GM23338 (cell line): ENCODE data around the gene YPEL4. TPM values are rescaled to one million over a fixed set of nuclear protein-coding genes. Genes with fewer than 3 reads are reported as not detected.

ENCODE experiments used
- ATAC-seq: fragments of 200-7000 bp; cut with Tn5 transposase; 3 replicates; pipeline ENCODE4 v1.9.1; 2020
- DNase-seq: peaks from one replicate; pipeline ENCODE4 v3.0.0-alpha.2; 2015; ENCODE audit warnings: low spot score
- H2AFZ ChIP-seq: fragments of 200-600 bp; sonication (generic); 2 replicates; pipeline ENCODE4 v1.8.0; 2016; ENCODE audit warnings: antibody characterized with exemption, mild to moderate bottlenecking, moderate library complexity
- H3F3A ChIP-seq: fragments of 200-600 bp; sonication (generic); replicated peaks from 2 replicates; pipeline ENCODE4 v1.8.0; 2017; ENCODE audit warnings: antibody characterized with exemption, mixed run types, low read depth
- H3K27ac ChIP-seq: fragments of 200-600 bp; sonication (generic); 2 replicates; pipeline ENCODE4 v1.6.1; 2016; ENCODE audit warnings: low read depth
- H3K27me3 ChIP-seq: fragments of 200-600 bp; sonication (generic); 2 replicates; pipeline ENCODE4 v1.8.0; 2016; ENCODE audit warnings: mild to moderate bottlenecking, mixed run types, moderate library complexity; ENCODE audit not compliant: insufficient read depth
- H3K36me3 ChIP-seq: fragments of 200-600 bp; sonication (generic); 2 replicates; pipeline ENCODE4 v1.8.0; 2016; ENCODE audit warnings: mild to moderate bottlenecking; ENCODE audit not compliant: insufficient read depth
- H3K4me1 ChIP-seq: fragments of 200-600 bp; sonication (generic); 2 replicates; pipeline ENCODE4 v1.8.0; 2016; ENCODE audit warnings: mild to moderate bottlenecking, moderate library complexity; ENCODE audit not compliant: insufficient read depth
- H3K4me2 ChIP-seq: fragments of 200-600 bp; sonication (generic); 2 replicates; pipeline ENCODE4 v1.7.1; 2017; ENCODE audit warnings: mixed run types
- H3K4me3 ChIP-seq: fragments of 200-600 bp; sonication (generic); 2 replicates; pipeline ENCODE4 v1.6.1; 2016; ENCODE audit warnings: mixed run types
- H3K79me2 ChIP-seq: fragments of 200-600 bp; sonication (generic); replicated peaks from 2 replicates; pipeline ENCODE4 v1.8.0; 2017; ENCODE audit warnings: mild to moderate bottlenecking; ENCODE audit not compliant: insufficient read depth
- H3K9me2 ChIP-seq: fragments of 200-600 bp; sonication (generic); 2 replicates; pipeline ENCODE4 v1.8.0; 2017; ENCODE audit not compliant: insufficient read depth
- H4K20me1 ChIP-seq: fragments of 200-600 bp; sonication (generic); replicated peaks from 2 replicates; pipeline ENCODE4 v1.8.0; 2017; ENCODE audit warnings: mild to moderate bottlenecking; ENCODE audit not compliant: insufficient read depth
- H3K27ac Mint-ChIP-seq: 2 replicates; pipeline ENCODE4 v1.8.0; 2020; ENCODE audit warnings: inconsistent platforms, mild to moderate bottlenecking, moderate library complexity, mixed read lengths
- H3K27me3 Mint-ChIP-seq: 3 replicates; pipeline ENCODE4 v1.8.0; 2022; ENCODE audit warnings: low read depth, mild to moderate bottlenecking, moderate library complexity, mixed read lengths, inconsistent platforms; ENCODE audit not compliant: insufficient read depth, poor library complexity
- H3K36me3 Mint-ChIP-seq: 3 replicates; pipeline ENCODE4 v1.8.0; 2021; ENCODE audit warnings: low read depth, mild to moderate bottlenecking, inconsistent platforms, moderate library complexity, mixed read lengths
- H3K4me1 Mint-ChIP-seq: 3 replicates; pipeline ENCODE4 v1.8.0; 2020; ENCODE audit warnings: mild to moderate bottlenecking, inconsistent platforms, mixed read lengths
- H3K4me3 Mint-ChIP-seq: 3 replicates; pipeline ENCODE4 v1.8.0; 2021; ENCODE audit warnings: moderate library complexity, mild to moderate bottlenecking, inconsistent platforms, mixed read lengths
- H3K9me3 Mint-ChIP-seq: 3 replicates; pipeline ENCODE4 v1.8.0; 2020; ENCODE audit warnings: moderate library complexity, mild to moderate bottlenecking, inconsistent platforms, mixed read lengths
- EZH2 ChIP-seq: fragments of 200-600 bp; sonication (generic); IDR thresholded peaks from one replicate; pipeline ENCODE4 v1.8.0; 2017; ENCODE audit warnings: antibody characterized with exemption, mild to moderate bottlenecking, low read depth; ENCODE audit not compliant: unreplicated experiment
- JUNB ChIP-seq: IDR thresholded peaks from one replicate; pipeline ENCODE4 v1.6.1; 2016; ENCODE audit warnings: antibody characterized with exemption; ENCODE audit not compliant: unreplicated experiment
- NANOG ChIP-seq: IDR thresholded peaks from 2 replicates; pipeline ENCODE4 v1.6.1; 2016; ENCODE audit warnings: antibody characterized with exemption, borderline replicate concordance
- polyA plus RNA-seq: library from polyadenylated mRNA; unstranded; fragments of >200 nt; fragmentation: Nextera tagmentation; extraction: Ambion mirVana; gene quantifications from 2 replicates; pipeline ENCODE4 v1.2.1, GENCODE V29; 2016
- total RNA-seq: library from RNA; depleted of rRNA; stranded (reverse); fragments of >200 nt; shearing (Covaris generic); gene quantifications from 2 replicates; pipeline ENCODE4 v1.2.3, GENCODE V29; 2014
- TF ChIP-seq, protein P1 (sequence below): IDR thresholded peaks from 2 replicates; pipeline ENCODE4 v1.6.1; 2016; ENCODE audit warnings: antibody characterized with exemption
- TF ChIP-seq, protein P2 (sequence below), 2 experiments: fragments of 200-600 bp in 1 of 2; sonication (generic) in 1 of 2; conservative IDR thresholded peaks; 2 replicates each; pipeline versions ENCODE4 v1.5.1 to v1.6.1; 2016 to 2017; ENCODE audit warnings: antibody characterized with exemption in 2 of 2, low read depth in 2 of 2, mild to moderate bottlenecking in 2 of 2, moderate library complexity in 1 of 2
- TF ChIP-seq, protein P3 (sequence below): fragments of 250-450 bp; sonication (Bioruptor Pico); IDR thresholded peaks from 2 replicates; pipeline ENCODE4 v1.5.0; 2020; ENCODE audit warnings: mild to moderate bottlenecking, moderate library complexity

Gene YPEL4
- total and polyA plus RNA-seq, 2 experiments from 2014 or later, result 1.1 TPM; not detected in 1

DNA sequence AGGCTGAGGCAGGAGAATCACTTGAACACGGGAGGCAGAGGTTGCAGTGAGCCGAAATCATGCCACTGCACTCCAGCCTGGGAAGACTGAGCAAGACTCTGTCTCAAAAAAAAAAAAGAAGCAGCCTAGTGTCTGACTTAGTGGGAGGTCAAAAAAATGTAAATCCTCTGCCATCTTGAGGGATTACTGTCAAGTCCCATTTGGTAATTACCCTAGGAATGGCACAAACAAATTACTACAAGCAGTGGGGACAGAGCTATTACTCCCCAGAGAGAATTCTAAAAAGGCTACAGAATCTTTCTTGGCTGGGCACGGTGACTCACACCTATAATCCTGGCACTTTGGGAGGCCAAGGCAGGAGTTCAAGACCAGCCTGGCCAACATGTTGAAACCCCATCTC lies 48.4 kb downstream of the YPEL4 start:
- Histone ChIP-seq H3F3A (peaks cover 11% of the 10 kb centered on the region; the same call in 1 of the 2 replicates), H4K20me1 (no peaks in the 10 kb centered on the region), H3K4me3 (no peak overlapping the region), H2AFZ (no peak overlapping the region), H3K27me3 (no peaks in the 10 kb centered on the region), H3K79me2 (0 out of 2 replicates have a peak, but pooled peaks cover 3% of the 10 kb centered on the region), H3K27ac (no peak overlapping the region), H3K36me3 (0 out of 2 replicates have a peak, but pooled peaks cover 2% of the 10 kb centered on the region), H3K9me2 (no peaks in the 10 kb centered on the region), H3K4me2 (no peak overlapping the region), H3K4me1 (peaks cover 11% of the 10 kb centered on the region)
- DNase-seq (no peak), ATAC-seq (no peak)
- Mint-ChIP-seq H3K9me3 (no peaks in the 10 kb centered on the region), H3K4me3 (no peak overlapping the region), H3K36me3 (peaks cover 32% of the 10 kb centered on the region), H3K4me1 (peaks cover 26% of the 10 kb centered on the region), H3K27ac (no peak overlapping the region), H3K27me3 (peaks cover 18% of the 10 kb centered on the region)
- no peak for TF ChIP-seq NANOG
- TF ChIP-seq, protein P1, sequence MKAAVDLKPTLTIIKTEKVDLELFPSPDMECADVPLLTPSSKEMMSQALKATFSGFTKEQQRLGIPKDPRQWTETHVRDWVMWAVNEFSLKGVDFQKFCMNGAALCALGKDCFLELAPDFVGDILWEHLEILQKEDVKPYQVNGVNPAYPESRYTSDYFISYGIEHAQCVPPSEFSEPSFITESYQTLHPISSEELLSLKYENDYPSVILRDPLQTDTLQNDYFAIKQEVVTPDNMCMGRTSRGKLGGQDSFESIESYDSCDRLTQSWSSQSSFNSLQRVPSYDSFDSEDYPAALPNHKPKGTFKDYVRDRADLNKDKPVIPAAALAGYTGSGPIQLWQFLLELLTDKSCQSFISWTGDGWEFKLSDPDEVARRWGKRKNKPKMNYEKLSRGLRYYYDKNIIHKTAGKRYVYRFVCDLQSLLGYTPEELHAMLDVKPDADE, result no peak

DNA sequence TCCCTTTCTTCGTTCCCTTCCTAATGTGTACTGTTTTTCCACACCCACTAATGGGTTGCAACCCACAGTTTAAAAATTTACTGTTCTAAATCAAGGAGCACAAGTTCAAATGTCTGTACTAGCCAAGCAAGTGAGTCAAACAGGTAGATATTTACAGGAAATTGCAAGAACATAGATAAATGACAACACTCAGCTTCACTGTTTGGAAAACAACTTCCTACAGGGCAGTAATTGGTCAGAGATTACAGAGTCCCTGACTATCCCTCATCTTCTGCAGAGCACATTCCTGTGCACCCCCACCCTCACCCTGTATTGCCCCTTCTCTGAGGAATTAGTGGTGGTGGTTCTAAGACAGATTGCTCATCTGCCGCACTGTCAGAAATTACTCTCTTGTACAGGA lies 50.3 kb downstream of the YPEL4 start:
- Histone ChIP-seq H3K79me2 (0 out of 2 replicates have a peak, but pooled peaks cover 3% of the 10 kb centered on the region), H3K36me3 (no peaks in the 10 kb centered on the region), H3F3A (peaks cover 17% of the 10 kb centered on the region; the same call in 1 of the 2 replicates), H3K4me2 (peak overlapping the region; percentile 93), H3K4me3 (peak overlapping the region; percentile 64), H3K4me1 (peaks cover 11% of the 10 kb centered on the region), H3K27me3 (no peaks in the 10 kb centered on the region), H3K9me2 (no peaks in the 10 kb centered on the region), H4K20me1 (no peaks in the 10 kb centered on the region), H2AFZ (no peak overlapping the region), H3K27ac (0 out of 2 replicates have a peak overlapping the region, but pooled peaks have one; percentile 39)
- peaks cover 18% of the 10 kb centered on the region for H3K27me3 Mint-ChIP-seq
- ATAC-seq (no peak), DNase-seq (no peak)
- peak overlapping the region; percentile 81 for H3K4me3 Mint-ChIP-seq
- TF ChIP-seq, protein P1, result no peak
- TF ChIP-seq, protein P2, sequence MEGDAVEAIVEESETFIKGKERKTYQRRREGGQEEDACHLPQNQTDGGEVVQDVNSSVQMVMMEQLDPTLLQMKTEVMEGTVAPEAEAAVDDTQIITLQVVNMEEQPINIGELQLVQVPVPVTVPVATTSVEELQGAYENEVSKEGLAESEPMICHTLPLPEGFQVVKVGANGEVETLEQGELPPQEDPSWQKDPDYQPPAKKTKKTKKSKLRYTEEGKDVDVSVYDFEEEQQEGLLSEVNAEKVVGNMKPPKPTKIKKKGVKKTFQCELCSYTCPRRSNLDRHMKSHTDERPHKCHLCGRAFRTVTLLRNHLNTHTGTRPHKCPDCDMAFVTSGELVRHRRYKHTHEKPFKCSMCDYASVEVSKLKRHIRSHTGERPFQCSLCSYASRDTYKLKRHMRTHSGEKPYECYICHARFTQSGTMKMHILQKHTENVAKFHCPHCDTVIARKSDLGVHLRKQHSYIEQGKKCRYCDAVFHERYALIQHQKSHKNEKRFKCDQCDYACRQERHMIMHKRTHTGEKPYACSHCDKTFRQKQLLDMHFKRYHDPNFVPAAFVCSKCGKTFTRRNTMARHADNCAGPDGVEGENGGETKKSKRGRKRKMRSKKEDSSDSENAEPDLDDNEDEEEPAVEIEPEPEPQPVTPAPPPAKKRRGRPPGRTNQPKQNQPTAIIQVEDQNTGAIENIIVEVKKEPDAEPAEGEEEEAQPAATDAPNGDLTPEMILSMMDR (conservative IDR thresholded peaks at IDR 0.05; ENCODE audit: low read depth in 2 of 2), result no peak
- TF ChIP-seq JUNB, result no peak
- TF ChIP-seq EZH2, result no peak
- TF ChIP-seq, protein P3, sequence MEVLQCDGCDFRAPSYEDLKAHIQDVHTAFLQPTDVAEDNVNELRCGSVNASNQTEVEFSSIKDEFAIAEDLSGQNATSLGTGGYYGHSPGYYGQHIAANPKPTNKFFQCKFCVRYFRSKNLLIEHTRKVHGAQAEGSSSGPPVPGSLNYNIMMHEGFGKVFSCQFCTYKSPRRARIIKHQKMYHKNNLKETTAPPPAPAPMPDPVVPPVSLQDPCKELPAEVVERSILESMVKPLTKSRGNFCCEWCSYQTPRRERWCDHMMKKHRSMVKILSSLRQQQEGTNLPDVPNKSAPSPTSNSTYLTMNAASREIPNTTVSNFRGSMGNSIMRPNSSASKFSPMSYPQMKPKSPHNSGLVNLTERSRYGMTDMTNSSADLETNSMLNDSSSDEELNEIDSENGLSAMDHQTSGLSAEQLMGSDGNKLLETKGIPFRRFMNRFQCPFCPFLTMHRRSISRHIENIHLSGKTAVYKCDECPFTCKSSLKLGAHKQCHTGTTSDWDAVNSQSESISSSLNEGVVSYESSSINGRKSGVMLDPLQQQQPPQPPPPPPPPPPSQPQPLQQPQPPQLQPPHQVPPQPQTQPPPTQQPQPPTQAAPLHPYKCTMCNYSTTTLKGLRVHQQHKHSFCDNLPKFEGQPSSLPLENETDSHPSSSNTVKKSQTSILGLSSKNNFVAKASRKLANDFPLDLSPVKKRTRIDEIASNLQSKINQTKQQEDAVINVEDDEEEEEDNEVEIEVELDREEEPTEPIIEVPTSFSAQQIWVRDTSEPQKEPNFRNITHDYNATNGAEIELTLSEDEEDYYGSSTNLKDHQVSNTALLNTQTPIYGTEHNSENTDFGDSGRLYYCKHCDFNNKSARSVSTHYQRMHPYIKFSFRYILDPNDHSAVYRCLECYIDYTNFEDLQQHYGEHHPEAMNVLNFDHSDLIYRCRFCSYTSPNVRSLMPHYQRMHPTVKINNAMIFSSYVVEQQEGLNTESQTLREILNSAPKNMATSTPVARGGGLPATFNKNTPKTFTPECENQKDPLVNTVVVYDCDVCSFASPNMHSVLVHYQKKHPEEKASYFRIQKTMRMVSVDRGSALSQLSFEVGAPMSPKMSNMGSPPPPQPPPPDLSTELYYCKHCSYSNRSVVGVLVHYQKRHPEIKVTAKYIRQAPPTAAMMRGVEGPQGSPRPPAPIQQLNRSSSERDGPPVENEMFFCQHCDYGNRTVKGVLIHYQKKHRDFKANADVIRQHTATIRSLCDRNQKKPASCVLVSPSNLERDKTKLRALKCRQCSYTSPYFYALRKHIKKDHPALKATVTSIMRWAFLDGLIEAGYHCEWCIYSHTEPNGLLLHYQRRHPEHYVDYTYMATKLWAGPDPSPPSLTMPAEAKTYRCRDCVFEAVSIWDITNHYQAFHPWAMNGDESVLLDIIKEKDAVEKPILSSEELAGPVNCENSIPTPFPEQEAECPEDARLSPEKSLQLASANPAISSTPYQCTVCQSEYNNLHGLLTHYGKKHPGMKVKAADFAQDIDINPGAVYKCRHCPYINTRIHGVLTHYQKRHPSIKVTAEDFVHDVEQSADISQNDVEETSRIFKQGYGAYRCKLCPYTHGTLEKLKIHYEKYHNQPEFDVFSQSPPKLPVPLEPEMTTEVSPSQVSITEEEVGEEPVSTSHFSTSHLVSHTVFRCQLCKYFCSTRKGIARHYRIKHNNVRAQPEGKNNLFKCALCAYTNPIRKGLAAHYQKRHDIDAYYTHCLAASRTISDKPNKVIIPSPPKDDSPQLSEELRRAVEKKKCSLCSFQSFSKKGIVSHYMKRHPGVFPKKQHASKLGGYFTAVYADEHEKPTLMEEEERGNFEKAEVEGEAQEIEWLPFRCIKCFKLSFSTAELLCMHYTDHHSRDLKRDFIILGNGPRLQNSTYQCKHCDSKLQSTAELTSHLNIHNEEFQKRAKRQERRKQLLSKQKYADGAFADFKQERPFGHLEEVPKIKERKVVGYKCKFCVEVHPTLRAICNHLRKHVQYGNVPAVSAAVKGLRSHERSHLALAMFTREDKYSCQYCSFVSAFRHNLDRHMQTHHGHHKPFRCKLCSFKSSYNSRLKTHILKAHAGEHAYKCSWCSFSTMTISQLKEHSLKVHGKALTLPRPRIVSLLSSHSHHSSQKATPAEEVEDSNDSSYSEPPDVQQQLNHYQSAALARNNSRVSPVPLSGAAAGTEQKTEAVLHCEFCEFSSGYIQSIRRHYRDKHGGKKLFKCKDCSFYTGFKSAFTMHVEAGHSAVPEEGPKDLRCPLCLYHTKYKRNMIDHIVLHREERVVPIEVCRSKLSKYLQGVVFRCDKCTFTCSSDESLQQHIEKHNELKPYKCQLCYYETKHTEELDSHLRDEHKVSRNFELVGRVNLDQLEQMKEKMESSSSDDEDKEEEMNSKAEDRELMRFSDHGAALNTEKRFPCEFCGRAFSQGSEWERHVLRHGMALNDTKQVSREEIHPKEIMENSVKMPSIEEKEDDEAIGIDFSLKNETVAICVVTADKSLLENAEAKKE (CRISPR knock-in tag), result no peak
- no peak overlapping the region for H3K27ac Mint-ChIP-seq
- H3K4me1 Mint-ChIP-seq, result peaks cover 35% of the 10 kb centered on the region
- peaks cover 29% of the 10 kb centered on the region for H3K36me3 Mint-ChIP-seq
- H3K9me3 Mint-ChIP-seq, result no peaks in the 10 kb centered on the region
